Thyroid gland (tissue), 4 donors: ENCODE results near the gene CCDC8.

Experiments used
- CTCF ChIP-seq, 6 experiments: fragments of 200-600 bp in 3 of 6; fragments of 450-650 bp in 3 of 6; sonication (generic) in 3 of 6; IDR thresholded peaks; one replicate each; pipeline ENCODE4 v1.5.1; 2016 to 2019; ENCODE audit warnings: antibody characterized with exemption in 6 of 6, mild to moderate bottlenecking in 2 of 6, inconsistent platforms in 1 of 6, moderate library complexity in 1 of 6
- POLR2A ChIP-seq, 2 donors: fragments of 450-650 bp; IDR thresholded peaks; one replicate each; pipeline ENCODE4 v1.6.1; 2017; ENCODE audit warnings: antibody characterized with exemption in 2 of 2, mild to moderate bottlenecking in 2 of 2, moderate library complexity in 1 of 2

- TF ChIP-seq CTCF (IDR thresholded peaks at IDR 0.05) (no peak), POLR2A (IDR thresholded peaks at IDR 0.05) (no peak)
Observed at GRCh38 chr19:46431824-46432223, 18.5 kb upstream of the CCDC8 start.
